ENCODE results near the gene CDC16.
"Not testable (repeated sequence)": the region's sequence is repeated elsewhere in the genome, so short reads cannot be mapped to it uniquely, and the experiment has no call there.

CDC16 gene

GRCh38 chr13:114234645-114235421, at the start of gene CDC16:
Gene CDC16 (plus strand): TSS chr13:114234897. CDS start chr13:114235085, 188 bp downstream.
- peak; percentile 58 to 82 (median 70) for DNase-seq

GRCh38 chr13:114185182-114185971, 49.3 kb upstream of the CDC16 start:
- no peak for DNase-seq

- DNase-seq: peak in 1 of 6 experiments; percentile 10
These were observed 39.8 kb upstream of the CDC16 start for GRCh38 chr13:114194853-114195252.

GRCh38 chr13:114196629-114197028, 38.1 kb upstream of the CDC16 start:
- DNase-seq: no peak

- DNase-seq: no peak
These were observed 36.1 kb upstream of the CDC16 start for GRCh38 chr13:114198556-114198955.

- not testable (repeated sequence) for DNase-seq
These were observed 35.2 kb upstream of the CDC16 start for GRCh38 chr13:114199526-114199925.

- DNase-seq: no peak
These were observed 34.7 kb upstream of the CDC16 start for GRCh38 chr13:114199954-114200353.

- DNase-seq: no peak
These were observed 34.2 kb upstream of the CDC16 start for GRCh38 chr13:114200399-114200911.

- no peak for DNase-seq
These were observed 32.1 kb upstream of the CDC16 start for GRCh38 chr13:114202581-114202980.

- peak in 2 of 6 experiments; percentile 22 to 31 for DNase-seq
These were observed 31.2 kb upstream of the CDC16 start for GRCh38 chr13:114203536-114203935.

- no peak for DNase-seq
These were observed 29.8 kb upstream of the CDC16 start for GRCh38 chr13:114204894-114205293.

- DNase-seq: no peak
These were observed 26.6 kb upstream of the CDC16 start for GRCh38 chr13:114208134-114208533.

GRCh38 chr13:114211446-114212157, 23.1 kb upstream of the CDC16 start:
- DNase-seq: no peak

GRCh38 chr13:114212158-114212495, 22.6 kb upstream of the CDC16 start:
- DNase-seq: no peak

- no peak for DNase-seq
These were observed 20.7 kb upstream of the CDC16 start for GRCh38 chr13:114213980-114214379.

GRCh38 chr13:114219392-114219791, 15.3 kb upstream of the CDC16 start:
- DNase-seq: peak in 1 of 6 experiments; percentile 12

- DNase-seq: no peak
These were observed 12.2 kb upstream of the CDC16 start for GRCh38 chr13:114222461-114222968.

- DNase-seq: no peak
These were observed 10.5 kb upstream of the CDC16 start for GRCh38 chr13:114224201-114224600.

- DNase-seq: peak in 4 of 6 experiments; percentile 16 to 37 (median 28)
These were observed 9.1 kb upstream of the CDC16 start for GRCh38 chr13:114225610-114226009.

GRCh38 chr13:114226088-114226487, 8.6 kb upstream of the CDC16 start:
- DNase-seq: peak in 2 of 6 experiments; percentile 37 to 39

GRCh38 chr13:114226699-114227323, 7.9 kb upstream of the CDC16 start:
- DNase-seq: peak; percentile 59 to 83 (median 73)

GRCh38 chr13:114227528-114227927, 7.2 kb upstream of the CDC16 start:
- no peak for DNase-seq
